Endothelial cell (in vitro differentiated cells): ENCODE results near the gene DAP. TPM values are rescaled to one million over a fixed set of nuclear protein-coding genes. Genes with fewer than 3 reads are reported as not detected.

Experiments
- DNase-seq: peaks from one replicate; pipeline ENCODE4 v3.0.0; 2021; ENCODE audit warnings: low spot score
- H3K27ac Mint-ChIP-seq: one replicate; pipeline ENCODE4 v1.8.0; 2021; ENCODE audit warnings: mixed read lengths, inconsistent platforms; ENCODE audit not compliant: unreplicated experiment
- H3K27me3 Mint-ChIP-seq: one replicate; pipeline ENCODE4 v1.8.0; 2021; ENCODE audit warnings: mild to moderate bottlenecking, moderate library complexity, mixed read lengths, inconsistent platforms; ENCODE audit not compliant: unreplicated experiment
- H3K36me3 Mint-ChIP-seq: one replicate; pipeline ENCODE4 v1.8.0; 2021; ENCODE audit warnings: mild to moderate bottlenecking, low read depth, mixed read lengths, inconsistent platforms; ENCODE audit not compliant: unreplicated experiment
- H3K4me1 Mint-ChIP-seq: one replicate; pipeline ENCODE4 v1.8.0; 2021; ENCODE audit warnings: mild to moderate bottlenecking, mixed read lengths, inconsistent platforms; ENCODE audit not compliant: unreplicated experiment
- H3K4me3 Mint-ChIP-seq: one replicate; pipeline ENCODE4 v1.8.0; 2021; ENCODE audit warnings: mild to moderate bottlenecking, mixed read lengths, inconsistent platforms; ENCODE audit not compliant: unreplicated experiment
- H3K9me3 Mint-ChIP-seq: one replicate; pipeline ENCODE4 v1.8.0; 2021; ENCODE audit warnings: mixed read lengths, inconsistent platforms; ENCODE audit not compliant: unreplicated experiment
- CTCF ChIP-seq: fragments of 200-600 bp; sonication (generic); IDR thresholded peaks from one replicate; pipeline ENCODE4 v1.5.0; 2021; ENCODE audit warnings: antibody characterized with exemption; ENCODE audit not compliant: unreplicated experiment
- total RNA-seq: library from RNA; stranded (reverse); fragmentation: NEBNext Ultra II Directional; extraction: Animal tissue kit (Norgen Biotek cat#: 25700); gene quantifications from one replicate; pipeline ENCODE4 v1.2.1, GENCODE V29; 2021; ENCODE audit not compliant: unreplicated experiment

The DAP gene
- total RNA-seq, 1 donor from 2014 or later, result 231 TPM

- no peak for DNase-seq
- Mint-ChIP-seq H3K27me3 (peaks cover 2% of the 10 kb centered on the region), H3K27ac (no peak overlapping the region), H3K9me3 (no peaks in the 10 kb centered on the region), H3K4me3 (no peak overlapping the region), H3K4me1 (peaks cover 22% of the 10 kb centered on the region), H3K36me3 (peaks cover 63% of the 10 kb centered on the region)
- TF ChIP-seq CTCF, result no peak
Measured at GRCh38 chr5:10715605-10716290, 45.3 kb downstream of the DAP start.

GRCh38 chr5:10712574-10713366 lies 48.3 kb downstream of the DAP start:
- Mint-ChIP-seq H3K27me3 (peaks cover 13% of the 10 kb centered on the region), H3K27ac (peak overlapping the region; percentile 7), H3K9me3 (no peaks in the 10 kb centered on the region)

GRCh38 chr5:10711562-10711961 lies 49.5 kb downstream of the DAP start:
- Mint-ChIP-seq H3K4me1 (peaks cover 59% of the 10 kb centered on the region), H3K36me3 (peaks cover 58% of the 10 kb centered on the region), H3K9me3 (no peaks in the 10 kb centered on the region), H3K4me3 (peak overlapping the region; percentile 48), H3K27me3 (peaks cover 13% of the 10 kb centered on the region), H3K27ac (peak overlapping the region; percentile 67)
- no peak for DNase-seq
- no peak for TF ChIP-seq CTCF

More at GRCh38 chr5:10712574-10713366, 48.3 kb downstream of the DAP start:
- TF ChIP-seq CTCF, result no peak
- peaks cover 59% of the 10 kb centered on the region for H3K36me3 Mint-ChIP-seq
- H3K4me1 Mint-ChIP-seq, result peaks cover 48% of the 10 kb centered on the region
- peak overlapping the region; percentile 76 for H3K4me3 Mint-ChIP-seq
- no peak for DNase-seq

- H3K27ac Mint-ChIP-seq, result peak overlapping the region; percentile 90
- peaks cover 55% of the 10 kb centered on the region for H3K36me3 Mint-ChIP-seq
- peaks cover 68% of the 10 kb centered on the region for H3K4me1 Mint-ChIP-seq
- H3K27me3 Mint-ChIP-seq, result peaks cover 13% of the 10 kb centered on the region
- peak overlapping the region; percentile 72 for H3K4me3 Mint-ChIP-seq
- no peak for DNase-seq
- no peaks in the 10 kb centered on the region for H3K9me3 Mint-ChIP-seq
- no peak for TF ChIP-seq CTCF
Measured at GRCh38 chr5:10710513-10711128, 50.4 kb downstream of the DAP start.
